Measurements from ENCODE around the gene ZNF783.

DNA sequence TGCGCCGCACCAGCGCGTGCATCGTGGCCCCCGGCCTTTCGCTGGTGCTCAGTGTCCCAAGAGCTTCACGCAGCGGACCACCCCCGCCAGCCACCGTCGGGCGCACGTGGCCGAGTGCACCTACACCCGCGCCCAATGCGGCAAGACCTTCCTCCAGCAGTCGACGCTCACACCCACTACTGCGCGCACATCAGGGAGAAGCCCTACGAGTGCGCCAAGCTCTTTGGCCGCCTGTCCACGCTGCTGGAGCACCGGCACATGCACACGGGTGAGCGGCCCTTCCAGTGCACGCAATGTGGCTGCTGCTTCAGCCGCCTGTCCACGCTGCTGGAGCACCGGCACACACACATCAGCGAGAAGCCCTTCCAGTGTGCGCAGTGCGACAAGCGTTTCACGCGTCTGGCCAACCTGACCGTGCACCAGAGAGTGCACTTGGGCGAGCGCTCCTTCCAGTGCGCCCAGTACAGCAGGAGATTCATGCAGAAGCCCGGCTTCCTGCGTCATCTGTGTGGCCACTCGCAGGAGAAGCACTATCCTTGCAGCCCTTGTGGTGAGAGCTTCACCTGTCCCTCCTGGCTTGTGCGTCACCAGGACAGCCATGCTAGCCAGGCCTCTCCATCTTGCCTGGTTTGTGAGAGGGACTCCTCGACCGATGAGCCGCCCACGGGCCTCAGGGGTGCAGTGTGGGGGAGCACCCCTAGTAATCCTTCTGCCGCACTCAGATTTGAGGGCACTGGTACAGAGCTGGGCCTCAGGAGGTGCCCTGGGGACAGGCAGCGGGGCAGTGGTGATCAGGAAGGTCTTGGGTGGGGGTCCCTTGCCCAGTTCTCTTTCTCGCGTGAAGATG, 32.9 kb downstream of the ZNF783 start:
- TF ChIP-seq, protein P1, sequence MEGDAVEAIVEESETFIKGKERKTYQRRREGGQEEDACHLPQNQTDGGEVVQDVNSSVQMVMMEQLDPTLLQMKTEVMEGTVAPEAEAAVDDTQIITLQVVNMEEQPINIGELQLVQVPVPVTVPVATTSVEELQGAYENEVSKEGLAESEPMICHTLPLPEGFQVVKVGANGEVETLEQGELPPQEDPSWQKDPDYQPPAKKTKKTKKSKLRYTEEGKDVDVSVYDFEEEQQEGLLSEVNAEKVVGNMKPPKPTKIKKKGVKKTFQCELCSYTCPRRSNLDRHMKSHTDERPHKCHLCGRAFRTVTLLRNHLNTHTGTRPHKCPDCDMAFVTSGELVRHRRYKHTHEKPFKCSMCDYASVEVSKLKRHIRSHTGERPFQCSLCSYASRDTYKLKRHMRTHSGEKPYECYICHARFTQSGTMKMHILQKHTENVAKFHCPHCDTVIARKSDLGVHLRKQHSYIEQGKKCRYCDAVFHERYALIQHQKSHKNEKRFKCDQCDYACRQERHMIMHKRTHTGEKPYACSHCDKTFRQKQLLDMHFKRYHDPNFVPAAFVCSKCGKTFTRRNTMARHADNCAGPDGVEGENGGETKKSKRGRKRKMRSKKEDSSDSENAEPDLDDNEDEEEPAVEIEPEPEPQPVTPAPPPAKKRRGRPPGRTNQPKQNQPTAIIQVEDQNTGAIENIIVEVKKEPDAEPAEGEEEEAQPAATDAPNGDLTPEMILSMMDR (IDR thresholded peaks at IDR 0.05) = no peak
- TF ChIP-seq POLR2A (IDR thresholded peaks at IDR 0.05) = no peak
- no peak for TF ChIP-seq EP300 (IDR thresholded peaks at IDR 0.05)

Data from ovary (tissue), 3 donors.